Occipital lobe (tissue), 2 donors: ENCODE data around the gene HOXC9. TPM values are rescaled to one million over a fixed set of nuclear protein-coding genes. Genes with fewer than 3 reads are reported as not detected.

Source experiments
- DNase-seq: peaks from one replicate; lab custom pipeline; 2025; lab: John Stamatoyannopoulos, UW
- total RNA-seq: library from RNA; depleted of rRNA; stranded (reverse); fragments of >200 nt; gene quantifications from one replicate; pipeline ENCODE4 v1.2.3, GENCODE V29; 2014

HOXC9 gene
- total RNA-seq, result not detected

DNA sequence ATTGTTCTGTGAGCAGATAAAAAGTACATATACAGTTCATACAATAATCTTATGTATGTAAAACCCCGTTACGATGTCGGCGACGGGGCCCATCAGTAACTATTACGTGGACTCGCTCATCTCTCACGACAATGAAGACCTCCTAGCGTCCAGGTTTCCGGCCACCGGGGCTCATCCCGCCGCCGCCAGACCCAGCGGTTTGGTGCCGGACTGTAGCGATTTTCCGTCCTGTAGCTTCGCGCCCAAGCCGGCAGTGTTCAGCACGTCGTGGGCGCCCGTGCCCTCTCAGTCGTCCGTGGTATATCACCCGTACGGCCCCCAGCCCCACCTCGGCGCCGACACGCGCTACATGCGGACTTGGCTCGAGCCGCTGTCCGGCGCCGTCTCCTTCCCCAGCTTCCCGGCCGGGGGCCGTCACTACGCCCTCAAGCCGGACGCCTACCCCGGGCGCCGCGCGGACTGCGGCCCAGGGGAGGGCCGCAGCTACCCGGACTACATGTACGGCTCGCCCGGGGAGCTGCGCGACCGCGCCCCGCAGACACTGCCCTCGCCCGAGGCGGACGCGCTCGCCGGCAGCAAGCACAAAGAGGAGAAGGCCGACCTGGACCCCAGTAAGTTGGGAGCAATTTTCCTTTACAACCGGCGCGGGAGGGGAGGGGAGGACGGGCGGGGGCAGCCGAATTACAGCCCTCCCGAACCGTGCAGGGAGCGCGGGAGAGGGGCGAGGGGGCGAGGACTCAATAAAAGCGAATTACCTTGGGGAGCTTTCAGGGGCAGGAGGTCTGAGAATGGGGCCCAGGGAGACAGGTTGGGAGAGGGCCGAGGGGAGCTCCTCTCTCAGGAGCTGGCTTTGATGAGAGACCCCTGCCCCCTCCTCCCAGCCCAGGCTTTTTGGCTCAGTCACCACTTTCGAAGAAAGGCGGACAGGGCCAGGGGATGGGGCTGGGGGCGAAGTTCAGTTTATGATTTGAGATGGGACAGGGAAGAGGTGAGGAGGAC is at the start of gene HOXC9:
Gene HOXC9, plus strand, starts transcription at position 46 of the 999 bp plus-strand sequence. Its CDS starts 28 bp downstream, at position 74.
- DNase-seq, result no peak

DNA sequence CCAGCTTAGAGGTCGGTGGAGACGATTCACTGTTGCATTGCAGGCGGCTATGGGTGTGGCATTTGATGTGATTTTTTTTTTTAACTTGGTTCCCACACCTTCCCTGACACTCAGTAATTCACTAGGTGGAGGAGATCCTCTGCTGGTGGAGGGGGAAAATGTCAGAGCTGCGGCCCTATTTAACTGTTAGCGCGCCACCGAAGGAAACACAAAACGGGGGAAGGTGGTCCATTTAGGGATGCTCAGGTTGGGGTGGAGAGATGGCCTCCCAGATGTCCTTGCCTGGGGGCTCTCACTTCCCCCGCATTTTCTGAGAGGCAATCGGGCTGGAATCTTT is 49.6 kb upstream of the HOXC9 start:
- no peak for DNase-seq

DNA sequence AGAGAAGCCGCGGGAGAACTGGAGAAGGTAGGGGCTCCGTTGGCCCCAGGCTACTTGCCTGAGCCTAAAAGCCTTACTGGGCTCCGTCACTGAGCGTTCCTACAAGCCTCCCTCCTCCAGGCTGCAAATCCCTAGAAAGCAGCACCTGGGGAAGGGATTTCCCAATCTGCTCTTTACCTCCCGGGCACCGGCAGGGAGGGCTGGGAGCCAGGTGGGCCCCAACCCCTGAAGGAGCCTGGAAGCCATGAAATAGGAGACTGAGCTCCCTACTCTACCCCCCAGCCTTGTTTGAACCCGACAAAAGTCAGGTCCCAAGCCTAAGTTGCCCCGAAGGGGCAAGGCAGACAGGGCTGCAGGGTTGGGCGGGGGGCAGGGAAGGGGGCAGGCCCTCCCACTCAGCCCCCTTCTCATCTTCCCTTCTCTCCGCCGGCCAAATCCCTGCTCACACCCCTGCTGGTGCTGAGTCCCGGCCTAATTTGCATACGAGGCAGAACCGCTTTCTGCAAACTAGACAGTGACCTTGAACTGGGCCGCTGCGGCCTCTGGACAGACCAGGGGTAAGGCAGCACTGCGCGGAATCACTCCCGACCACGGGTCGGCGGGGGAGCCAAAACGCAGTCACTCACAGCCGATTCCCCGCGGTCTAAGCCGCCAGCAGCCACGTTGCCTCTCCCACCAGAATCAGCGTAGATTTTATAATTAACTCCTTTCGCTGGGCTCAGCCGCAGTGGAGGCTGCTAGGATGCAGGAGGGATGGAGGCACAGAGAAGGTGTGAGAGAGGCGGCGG is 49.0 kb upstream of the HOXC9 start:
- DNase-seq, result no peak

DNA sequence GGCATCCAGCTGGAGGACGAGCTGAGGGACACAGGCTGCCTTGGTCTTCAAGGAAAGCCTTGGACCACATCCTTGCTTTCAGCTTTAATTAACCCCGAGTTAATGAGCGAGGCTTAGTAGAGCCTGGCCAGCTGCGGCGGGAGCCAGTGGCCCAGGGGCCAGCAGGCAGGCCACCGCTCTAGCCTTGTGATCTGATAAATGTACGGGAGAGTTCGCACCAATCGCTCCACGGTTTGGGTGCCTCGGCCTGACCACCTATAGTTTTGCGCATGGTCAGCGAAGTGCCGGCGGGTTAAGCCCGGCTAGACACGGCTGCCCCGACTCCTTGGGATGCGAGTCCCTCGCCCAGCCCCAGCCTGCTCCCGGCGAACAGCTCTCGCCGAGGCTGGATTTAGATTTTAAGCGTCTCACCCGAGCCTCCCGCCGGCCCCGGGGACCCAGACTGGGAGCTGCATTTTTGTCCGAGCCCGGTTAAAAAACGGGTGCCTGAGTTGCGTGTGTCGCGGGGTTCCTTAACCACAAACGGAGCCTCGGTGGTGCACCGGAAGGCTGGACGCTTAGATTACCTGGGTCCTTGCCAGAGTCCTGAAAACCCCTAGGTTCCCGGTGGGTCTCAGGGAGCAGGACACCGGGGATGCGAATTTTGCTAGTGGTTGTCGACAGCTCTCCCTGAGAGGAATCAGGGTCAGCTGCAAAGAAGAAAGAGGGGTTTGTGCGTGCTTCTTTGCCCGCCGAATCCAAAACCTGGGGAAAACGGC is 48.2 kb upstream of the HOXC9 start:
- no peak for DNase-seq

DNA sequence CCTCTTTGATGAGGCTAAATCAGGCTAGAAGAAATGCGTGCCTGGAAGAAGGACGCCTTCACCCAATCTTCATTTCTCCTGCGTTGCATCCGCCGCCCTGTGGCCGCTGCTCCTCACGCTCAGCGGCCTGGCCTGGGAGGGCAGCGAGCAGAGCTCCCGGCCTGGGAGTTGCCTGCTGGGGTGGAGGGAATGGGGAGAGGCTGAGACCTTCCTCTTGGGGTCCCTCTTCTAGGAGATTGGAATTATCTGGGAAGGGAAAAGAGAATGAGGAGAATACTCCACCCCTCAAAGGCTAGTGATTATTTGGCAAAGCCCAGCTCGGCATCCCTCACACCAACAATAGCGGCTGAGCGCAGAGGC is 47.6 kb upstream of the HOXC9 start:
- no peak for DNase-seq

DNA sequence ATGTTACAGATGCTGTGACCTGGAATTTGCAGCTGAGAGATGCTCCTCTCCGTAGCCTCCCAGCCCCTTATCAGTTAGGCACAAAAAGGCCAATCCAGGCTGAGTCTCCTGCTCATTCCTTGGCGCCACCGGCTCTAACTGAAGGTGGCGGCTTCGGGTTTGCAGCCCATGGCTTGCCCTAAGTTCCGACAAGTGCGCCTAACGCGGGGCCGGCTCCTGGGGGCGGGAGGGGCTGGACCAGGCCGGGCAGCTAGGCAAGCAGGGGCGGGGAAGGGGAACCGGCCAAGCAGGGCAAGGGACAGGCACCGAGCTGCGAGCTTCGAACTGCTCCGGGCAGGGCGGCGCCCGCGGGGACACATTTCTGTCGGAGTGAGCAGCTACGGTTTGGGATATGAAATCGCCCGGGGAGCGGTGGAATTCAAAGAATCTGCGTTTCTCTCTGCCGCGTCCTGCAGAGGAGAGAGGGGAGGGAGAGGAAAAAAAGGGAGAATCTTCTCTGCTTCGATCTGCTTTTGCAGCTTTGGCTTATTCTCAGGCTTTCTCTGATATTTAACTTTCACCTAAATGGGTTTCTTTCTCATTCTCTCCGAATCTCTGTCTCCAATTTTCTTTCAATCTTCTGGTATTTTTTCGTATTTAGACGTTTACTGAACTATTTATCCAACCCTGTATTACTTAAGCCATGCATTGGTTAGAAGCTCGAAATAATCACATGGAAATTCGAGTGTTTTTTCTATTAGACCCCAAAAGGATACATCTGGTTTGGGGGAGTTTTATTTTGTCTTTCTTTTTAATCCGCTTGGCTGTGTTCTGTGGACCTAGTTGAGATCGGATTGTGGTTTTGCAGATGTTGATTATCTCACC is 46.9 kb upstream of the HOXC9 start:
- DNase-seq, result no peak

DNA sequence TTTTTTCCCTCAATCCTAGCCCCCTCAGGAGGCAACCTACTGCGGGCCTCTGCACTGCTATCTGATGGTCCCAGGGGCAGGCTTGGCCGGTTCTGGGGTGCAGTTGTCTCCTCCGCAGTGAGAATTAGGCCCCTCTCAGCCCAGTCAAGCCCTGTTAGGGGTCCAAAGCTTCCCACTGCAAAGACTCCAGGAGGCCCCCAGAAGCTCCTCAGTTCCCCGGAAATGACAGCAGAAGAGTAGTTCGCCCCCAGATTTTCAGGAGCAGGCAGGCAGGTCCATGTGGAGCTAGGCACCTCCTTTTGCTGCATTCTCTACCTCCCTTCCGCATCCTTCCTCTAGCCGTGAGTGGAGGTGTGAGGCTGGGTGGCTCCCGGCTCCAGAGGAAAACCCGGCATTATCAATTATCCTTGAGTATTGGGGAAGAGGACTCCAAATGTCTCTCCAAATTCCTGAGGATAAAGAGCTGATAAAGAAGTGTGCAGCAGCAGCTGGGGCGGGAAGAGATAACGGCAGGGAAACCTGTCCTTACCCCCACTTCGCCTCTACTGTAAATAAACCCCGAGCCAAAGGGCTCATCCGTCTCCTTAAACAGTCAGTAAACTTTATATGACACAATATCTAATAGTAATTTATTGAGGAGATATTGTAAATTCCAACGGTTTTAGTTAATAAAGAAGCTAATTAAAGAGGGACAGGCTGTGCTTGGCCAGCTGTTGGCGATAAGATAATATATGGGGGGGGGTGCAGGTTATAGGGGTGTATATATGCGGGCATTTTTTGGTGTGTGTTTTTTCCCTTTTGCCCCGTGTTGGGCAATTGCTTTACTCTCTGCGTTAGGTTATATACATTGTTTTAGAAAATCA is 45.9 kb upstream of the HOXC9 start:
- no peak for DNase-seq

DNA sequence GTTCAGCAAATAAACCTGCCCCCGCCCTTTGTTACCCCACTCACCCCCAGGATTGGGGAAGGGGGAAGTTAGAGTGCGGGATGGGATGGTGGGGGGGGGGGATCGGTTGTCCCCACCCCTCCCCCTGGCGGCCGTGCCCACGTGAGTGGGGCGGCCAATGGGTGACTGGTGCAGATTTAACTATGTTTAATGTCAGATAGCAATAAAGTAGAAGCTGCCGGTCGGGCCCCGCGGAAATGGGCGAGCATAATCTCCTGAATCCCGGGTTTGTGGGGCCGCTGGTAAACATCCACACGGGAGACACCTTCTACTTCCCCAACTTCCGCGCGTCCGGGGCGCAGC is 45.3 kb upstream of the HOXC9 start, which contains the start of gene HOXC12:
Gene HOXC12, plus strand, starts transcription at position 210 of the 342 bp plus-strand sequence. Its CDS starts 27 bp downstream, at position 237.
- no peak for DNase-seq

DNA sequence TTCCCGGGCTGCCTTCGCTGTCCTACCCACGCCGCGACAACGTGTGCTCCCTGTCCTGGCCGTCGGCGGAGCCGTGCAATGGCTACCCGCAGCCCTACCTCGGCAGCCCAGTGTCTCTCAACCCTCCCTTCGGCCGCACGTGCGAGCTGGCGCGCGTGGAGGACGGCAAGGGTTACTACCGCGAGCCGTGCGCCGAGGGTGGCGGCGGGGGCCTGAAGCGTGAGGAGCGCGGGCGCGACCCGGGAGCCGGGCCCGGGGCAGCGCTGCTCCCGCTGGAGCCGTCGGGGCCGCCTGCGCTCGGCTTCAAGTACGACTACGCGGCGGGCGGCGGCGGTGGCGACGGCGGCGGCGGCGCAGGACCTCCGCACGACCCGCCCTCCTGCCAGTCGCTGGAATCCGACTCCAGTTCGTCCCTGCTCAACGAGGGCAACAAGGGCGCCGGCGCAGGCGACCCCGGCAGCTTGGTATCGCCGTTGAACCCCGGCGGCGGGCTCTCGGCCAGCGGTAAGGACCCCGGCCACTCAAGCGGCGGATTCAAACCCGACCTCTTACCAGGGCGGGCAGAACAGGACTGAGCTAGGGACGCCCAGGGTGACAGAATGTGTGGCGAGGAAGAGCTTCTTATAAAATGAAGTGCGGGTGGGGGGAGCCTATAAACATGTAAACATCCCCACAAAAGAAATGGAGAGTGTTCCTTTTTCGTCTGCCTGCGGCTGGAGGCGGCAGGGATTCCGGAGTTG is 44.8 kb upstream of the HOXC9 start:
- DNase-seq, result no peak

DNA sequence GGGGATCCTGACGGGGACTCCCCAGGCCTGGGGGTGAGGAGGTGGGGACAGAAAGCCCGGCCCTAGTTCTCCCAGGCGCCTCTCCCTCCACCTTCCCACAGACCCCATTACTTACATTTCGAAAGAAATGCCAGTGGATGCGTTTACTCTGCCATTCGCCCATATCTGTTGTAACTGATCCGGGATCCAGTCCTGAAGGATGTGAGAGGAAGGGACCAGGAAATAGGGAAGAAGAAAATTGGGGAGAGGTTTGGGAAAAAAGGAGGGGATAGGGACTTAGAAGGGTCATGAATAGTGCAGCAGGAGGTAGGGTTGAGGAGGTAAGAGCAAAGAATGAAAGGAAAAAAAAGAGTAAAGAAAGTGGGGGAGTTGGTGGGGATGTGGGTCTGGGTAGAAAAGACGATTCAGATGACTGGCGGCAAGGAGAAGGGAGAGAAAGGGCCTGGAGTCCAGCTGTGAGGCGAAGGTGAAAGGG is 44.1 kb upstream of the HOXC9 start:
- DNase-seq, result no peak

DNA sequence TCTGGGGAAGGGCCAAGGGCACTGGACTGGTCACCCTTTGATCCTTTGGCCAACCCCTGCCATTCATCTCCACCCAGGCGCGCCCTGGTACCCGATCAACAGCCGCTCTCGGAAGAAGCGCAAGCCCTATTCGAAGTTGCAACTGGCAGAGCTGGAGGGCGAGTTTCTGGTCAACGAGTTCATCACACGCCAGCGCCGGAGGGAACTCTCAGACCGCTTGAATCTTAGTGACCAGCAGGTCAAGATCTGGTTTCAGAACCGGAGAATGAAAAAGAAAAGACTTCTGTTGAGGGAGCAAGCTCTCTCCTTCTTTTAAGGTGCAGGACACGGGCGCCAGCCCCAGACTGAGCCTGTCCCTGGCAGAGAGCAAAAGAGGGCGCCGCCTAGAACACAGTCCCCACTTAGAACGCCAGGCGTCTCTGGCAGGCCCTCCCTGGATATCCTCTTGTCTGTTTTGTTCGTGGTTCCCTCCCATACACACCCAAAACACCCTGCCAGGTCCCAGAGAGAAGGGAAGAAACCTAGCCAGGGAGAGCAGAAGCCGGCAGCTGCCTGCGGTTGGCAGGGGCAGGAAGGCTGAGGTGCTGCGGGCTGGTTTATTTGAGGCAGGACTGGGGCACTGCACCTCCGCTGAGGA is 43.6 kb upstream of the HOXC9 start:
- DNase-seq, result no peak

DNA sequence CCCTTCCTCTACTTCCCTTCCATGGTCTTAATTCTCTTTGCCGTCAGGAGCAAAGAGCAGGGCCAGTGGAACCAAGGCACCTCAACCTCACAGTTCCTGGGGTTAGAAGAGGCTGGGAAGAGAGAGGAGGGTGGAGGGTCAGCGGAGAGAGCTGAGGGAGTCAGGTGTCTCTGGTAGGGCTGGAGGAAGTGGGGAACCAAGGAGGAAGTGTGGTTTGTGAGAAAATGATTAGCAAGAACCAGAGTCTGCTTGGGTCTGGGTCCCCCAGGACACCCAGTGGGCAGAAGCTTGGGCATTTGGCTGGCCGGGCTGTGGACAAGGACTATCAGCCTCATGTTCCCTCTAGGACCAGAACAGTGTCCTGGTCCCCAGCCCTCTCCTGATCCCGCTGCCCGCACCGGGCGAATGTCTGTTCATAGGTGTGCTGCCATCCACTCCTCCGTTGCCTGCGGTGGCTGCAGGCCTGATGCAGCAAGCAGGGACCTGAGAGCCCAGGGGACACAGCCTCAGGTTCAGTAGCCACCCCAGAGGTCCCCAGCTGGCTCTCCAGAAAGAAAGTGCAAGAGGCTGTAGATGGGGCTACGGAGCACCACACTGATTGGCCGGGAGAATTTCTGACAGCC is 42.9 kb upstream of the HOXC9 start:
- DNase-seq, result no peak

DNA sequence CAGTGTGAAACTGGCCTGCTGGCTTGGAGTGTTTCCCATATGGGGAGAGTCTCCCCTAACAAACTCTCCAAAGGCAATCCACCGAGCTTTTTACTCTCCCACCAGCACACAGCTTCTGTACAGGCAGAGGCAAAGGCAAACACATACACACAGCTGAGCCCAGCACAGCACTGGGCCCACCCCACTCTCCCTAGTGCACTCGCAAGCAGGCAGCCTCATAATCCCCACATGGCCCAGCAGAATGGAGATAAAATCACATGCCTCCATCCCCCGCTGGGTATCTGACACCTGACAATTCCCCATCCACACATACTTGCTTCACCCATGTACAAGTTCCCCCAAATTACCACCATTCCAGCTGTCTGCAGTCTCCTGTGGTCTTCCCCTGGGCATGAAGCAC is 41.8 kb upstream of the HOXC9 start:
- no peak for DNase-seq

DNA sequence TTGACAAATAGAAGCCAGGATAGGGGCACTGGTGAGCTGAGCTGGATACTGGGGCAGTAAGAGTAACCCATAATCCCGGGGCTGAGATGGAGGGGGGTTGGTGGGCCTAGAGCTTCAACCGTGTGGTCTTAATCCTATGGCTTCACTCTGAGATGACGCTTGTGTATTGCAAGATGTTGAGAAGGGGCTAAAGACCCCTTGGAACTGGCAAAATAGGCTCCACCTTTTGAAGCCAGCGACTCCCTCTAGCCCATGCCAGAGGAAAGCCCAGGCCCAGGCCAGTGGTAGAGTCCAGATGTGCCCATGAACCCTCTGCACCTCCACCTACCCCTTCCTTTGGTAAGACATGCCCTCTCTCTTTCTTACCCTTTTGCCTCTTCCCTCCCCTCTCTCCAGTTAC is 40.6 kb upstream of the HOXC9 start:
- DNase-seq, result no peak

DNA sequence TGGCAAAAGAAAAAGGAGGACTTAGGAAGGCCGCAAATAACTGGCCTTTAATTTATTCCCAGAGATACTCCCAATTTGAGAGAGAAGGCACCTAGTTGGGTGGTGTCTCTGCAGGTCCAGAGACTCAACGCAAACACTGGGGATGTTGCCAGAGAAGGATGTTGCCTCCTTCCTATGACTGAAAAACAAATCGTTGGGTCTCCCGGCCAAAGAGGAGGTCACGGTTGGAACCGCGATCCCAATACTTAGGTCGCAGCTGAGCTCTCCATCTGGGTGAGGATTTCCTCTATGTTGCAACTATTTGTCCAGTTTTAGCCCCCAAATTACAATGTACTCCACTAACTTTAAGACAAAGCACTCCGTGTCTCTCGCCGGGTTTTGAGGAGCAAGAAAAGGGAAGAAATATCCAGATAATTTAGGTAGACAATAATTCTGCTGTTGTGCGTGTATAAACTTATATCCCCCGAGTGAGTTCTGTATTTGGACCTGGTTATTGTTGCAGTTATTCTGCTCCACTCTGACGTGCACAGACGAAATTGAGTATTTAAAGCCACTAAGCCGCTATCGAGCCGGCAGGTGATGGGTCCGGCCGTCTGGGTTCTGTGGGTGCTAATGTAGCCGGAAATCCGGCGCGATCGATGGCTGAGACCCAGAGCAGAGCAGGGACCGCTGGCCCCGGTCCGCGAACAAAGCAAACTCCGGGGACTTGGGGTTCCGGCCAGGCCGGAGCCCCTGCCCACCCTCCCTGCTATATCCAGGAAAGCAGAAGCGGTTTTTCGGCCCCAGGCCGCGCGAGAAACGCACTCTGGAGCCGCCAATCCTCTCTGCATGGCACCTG is 39.6 kb upstream of the HOXC9 start:
- no peak for DNase-seq

DNA sequence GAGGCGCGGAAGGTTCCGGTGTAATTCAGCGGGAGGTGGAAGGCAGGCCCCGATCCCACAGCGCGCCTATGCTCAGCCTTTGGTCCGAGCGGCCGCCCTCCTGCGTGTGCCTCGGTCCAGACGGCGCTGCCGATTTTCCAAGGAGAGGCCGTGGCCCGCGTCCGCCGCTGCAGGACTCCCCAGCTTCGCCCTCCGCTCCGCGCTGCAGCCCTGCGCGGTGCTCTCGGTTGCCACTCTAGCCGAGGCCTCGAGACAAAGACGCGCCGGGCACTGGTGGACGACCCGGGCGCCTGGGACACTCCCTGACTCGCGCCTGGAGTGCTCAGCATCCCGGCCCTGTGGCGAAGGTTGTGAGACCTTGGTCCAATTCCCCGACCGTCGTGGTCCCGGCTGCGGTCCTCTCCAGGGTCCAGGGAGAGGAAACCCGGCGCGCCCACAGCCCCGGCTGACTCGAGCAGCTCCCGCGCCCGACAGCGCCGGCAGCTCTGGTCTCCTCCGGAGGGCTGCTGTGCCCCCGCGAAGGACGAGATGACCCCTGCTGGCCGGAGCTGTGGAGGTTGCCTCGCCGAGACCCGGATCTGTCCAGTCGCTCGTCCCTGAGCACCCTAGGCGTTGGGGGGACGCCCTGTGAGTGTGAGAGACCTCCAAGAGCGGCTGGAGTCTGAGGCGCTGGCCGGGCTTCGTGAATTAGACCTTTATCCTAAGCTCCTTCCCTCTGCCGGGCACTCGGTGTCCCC is 38.8 kb upstream of the HOXC9 start:
- DNase-seq, result no peak

DNA sequence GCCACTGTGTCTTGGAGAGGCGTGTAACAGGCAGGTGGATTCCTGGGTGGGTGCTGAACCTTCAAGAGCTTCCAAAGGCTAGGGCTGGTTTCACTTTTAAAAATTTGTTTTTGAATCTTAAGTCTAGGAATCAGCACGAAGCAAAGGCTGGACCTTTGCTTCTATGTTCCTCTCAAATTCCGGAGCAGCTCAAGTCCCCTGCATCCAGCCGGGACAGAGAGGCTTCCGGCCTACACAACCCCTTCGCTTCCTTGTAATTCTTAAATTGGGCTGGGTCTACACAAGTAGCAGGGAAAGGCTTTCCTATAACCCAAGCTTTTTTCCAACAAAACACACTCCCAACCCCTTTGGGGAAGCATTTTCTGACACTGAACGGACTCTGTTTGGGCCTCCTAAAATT is 37.0 kb upstream of the HOXC9 start:
- no peak for DNase-seq
